DND-41 (cell line): ENCODE results near the gene LACTB.

Source experiments
- ATAC-seq: fragments of 200-7000 bp; cut with Tn5 transposase; 3 replicates; pipeline ENCODE4 v1.9.1; 2021; ENCODE audit warnings: low read depth; ENCODE audit not compliant: insufficient read depth
- DNase-seq: peaks from one replicate; pipeline ENCODE4 v3.0.0-alpha.2; 2020
- H2AFZ ChIP-seq: 2 replicates; pipeline ENCODE4 v1.6.0; 2012; ENCODE audit warnings: low read depth, low read length
- H3K27ac ChIP-seq: 2 replicates; pipeline ENCODE4 v1.5.1; 2012; ENCODE audit warnings: low read length, inconsistent platforms
- H3K27me3 ChIP-seq: fragments of 200-600 bp; sonication (generic); 2 replicates; pipeline ENCODE4 v1.6.0; 2012; ENCODE audit warnings: low read length, mild to moderate bottlenecking, inconsistent platforms; ENCODE audit not compliant: insufficient read depth, poor library complexity
- H3K36me3 ChIP-seq: 2 replicates; pipeline ENCODE4 v1.5.1; 2012; ENCODE audit warnings: low read length, inconsistent platforms; ENCODE audit not compliant: insufficient read depth
- H3K4me1 ChIP-seq: 2 replicates; pipeline ENCODE4 v1.5.1; 2012; ENCODE audit warnings: mild to moderate bottlenecking, low read length; ENCODE audit not compliant: insufficient read depth
- H3K4me2 ChIP-seq: 2 replicates; pipeline ENCODE4 v1.6.0; 2012; ENCODE audit warnings: mild to moderate bottlenecking, moderate library complexity, low read length, inconsistent platforms; ENCODE audit not compliant: insufficient read depth
- H3K4me3 ChIP-seq, 2 experiments: fragments of 200-600 bp in 1 of 2; shearing (Covaris generic) in 1 of 2; 2 replicates each; pipeline ENCODE4 v1.5.1; 2012 to 2016; ENCODE audit warnings: inconsistent platforms in 2 of 2, low read length in 2 of 2, mild to moderate bottlenecking in 2 of 2, low read depth in 1 of 2, moderate library complexity in 1 of 2
- H3K79me2 ChIP-seq: 2 replicates; pipeline ENCODE4 v1.6.0; 2012; ENCODE audit warnings: low read length, inconsistent platforms; ENCODE audit not compliant: insufficient read depth
- H3K9ac ChIP-seq: 2 replicates; pipeline ENCODE4 v1.6.0; 2012; ENCODE audit warnings: low read depth, mild to moderate bottlenecking, inconsistent platforms, low read length, moderate library complexity
- H3K9me3 ChIP-seq: 2 replicates; pipeline ENCODE4 v1.5.1; 2012; ENCODE audit warnings: low read length, moderate library complexity, mild to moderate bottlenecking, inconsistent platforms; ENCODE audit not compliant: insufficient read depth, severe bottlenecking
- H4K20me1 ChIP-seq: 2 replicates; pipeline ENCODE4 v1.6.0; 2012; ENCODE audit warnings: low read length; ENCODE audit not compliant: insufficient read depth
- EZH2 ChIP-seq: IDR thresholded peaks from 3 replicates; pipeline ENCODE4 v1.6.1; 2012; ENCODE audit warnings: borderline replicate concordance, low read depth, mild to moderate bottlenecking, moderate library complexity, low read length, inconsistent platforms; ENCODE audit not compliant: severe bottlenecking
- TF ChIP-seq, protein P1 (sequence below): IDR thresholded peaks from 2 replicates; pipeline ENCODE4 v1.5.1; 2012; ENCODE audit warnings: borderline replicate concordance, low read length, moderate library complexity, mild to moderate bottlenecking; ENCODE audit not compliant: poor library complexity, severe bottlenecking; ENCODE audit errors: extremely low read depth

The LACTB gene

DNA sequence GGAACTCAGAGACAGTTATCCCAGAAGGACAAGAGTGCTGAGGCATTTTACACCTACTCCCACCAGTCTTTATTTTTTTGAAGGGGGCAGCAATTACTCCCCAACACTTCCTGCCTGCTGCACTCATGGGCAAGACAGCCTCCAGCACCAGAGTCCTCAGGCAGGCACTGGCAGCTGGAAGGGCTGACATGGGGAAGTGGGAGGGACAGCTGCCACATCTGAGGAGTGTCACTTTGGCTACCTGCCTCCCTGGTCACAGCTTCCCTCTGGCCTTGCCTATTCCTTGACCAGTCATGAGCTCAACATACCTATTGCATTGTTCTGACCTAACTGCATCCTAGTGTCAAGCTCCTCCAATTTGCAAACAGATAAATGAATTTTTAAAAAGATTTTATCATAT lies 10.2 kb upstream of the LACTB start:
- H4K20me1 ChIP-seq, result no peaks in the 10 kb centered on the region
- no peak overlapping the region for H2AFZ ChIP-seq
- H3K27ac ChIP-seq, result no peak overlapping the region
- H3K9ac ChIP-seq, result no peak overlapping the region
- no peaks in the 10 kb centered on the region for H3K4me1 ChIP-seq
- DNase-seq, result no peak
- ATAC-seq, result no peak
- H3K9me3 ChIP-seq, result no peaks in the 10 kb centered on the region
- no peak overlapping the region for H3K4me3 ChIP-seq
- no peaks in the 10 kb centered on the region for H3K79me2 ChIP-seq
- TF ChIP-seq, protein P1, sequence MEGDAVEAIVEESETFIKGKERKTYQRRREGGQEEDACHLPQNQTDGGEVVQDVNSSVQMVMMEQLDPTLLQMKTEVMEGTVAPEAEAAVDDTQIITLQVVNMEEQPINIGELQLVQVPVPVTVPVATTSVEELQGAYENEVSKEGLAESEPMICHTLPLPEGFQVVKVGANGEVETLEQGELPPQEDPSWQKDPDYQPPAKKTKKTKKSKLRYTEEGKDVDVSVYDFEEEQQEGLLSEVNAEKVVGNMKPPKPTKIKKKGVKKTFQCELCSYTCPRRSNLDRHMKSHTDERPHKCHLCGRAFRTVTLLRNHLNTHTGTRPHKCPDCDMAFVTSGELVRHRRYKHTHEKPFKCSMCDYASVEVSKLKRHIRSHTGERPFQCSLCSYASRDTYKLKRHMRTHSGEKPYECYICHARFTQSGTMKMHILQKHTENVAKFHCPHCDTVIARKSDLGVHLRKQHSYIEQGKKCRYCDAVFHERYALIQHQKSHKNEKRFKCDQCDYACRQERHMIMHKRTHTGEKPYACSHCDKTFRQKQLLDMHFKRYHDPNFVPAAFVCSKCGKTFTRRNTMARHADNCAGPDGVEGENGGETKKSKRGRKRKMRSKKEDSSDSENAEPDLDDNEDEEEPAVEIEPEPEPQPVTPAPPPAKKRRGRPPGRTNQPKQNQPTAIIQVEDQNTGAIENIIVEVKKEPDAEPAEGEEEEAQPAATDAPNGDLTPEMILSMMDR, result no peak
- no peak for TF ChIP-seq EZH2
- no peaks in the 10 kb centered on the region for H3K27me3 ChIP-seq
- H3K4me2 ChIP-seq, result no peak overlapping the region
- no peaks in the 10 kb centered on the region for H3K36me3 ChIP-seq

DNA sequence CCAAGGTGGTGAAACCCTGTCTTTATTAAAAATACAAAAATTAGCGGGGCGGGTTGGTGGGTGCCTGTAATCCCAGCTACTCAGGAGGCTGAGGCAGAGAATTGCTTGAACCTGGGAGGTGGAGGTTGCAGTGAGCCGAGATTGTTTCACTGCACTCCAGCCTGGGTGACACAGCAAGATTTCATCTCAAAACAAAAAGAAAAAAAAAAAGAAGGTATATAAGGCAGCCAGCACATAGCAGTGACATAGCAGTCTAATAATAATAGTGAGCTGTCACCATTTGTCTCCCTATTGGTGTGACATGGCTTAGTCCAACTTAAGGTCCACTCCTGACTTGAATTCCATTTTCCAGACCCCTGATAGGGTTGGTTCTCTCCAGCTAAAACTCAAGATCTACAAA lies 8.8 kb upstream of the LACTB start:
- H3K4me3 ChIP-seq, result no peak overlapping the region
- H3K4me2 ChIP-seq, result no peak overlapping the region
- H3K4me1 ChIP-seq, result no peaks in the 10 kb centered on the region
- ATAC-seq (no peak), DNase-seq (no peak)
- no peaks in the 10 kb centered on the region for H3K79me2 ChIP-seq
- H2AFZ ChIP-seq, result no peak overlapping the region
- no peaks in the 10 kb centered on the region for H4K20me1 ChIP-seq
- H3K9me3 ChIP-seq, result no peaks in the 10 kb centered on the region
- H3K27me3 ChIP-seq, result no peaks in the 10 kb centered on the region
- H3K9ac ChIP-seq, result no peak overlapping the region
- TF ChIP-seq, protein P1, result no peak
- TF ChIP-seq EZH2, result no peak
- no peak overlapping the region for H3K27ac ChIP-seq
- no peaks in the 10 kb centered on the region for H3K36me3 ChIP-seq

DNA sequence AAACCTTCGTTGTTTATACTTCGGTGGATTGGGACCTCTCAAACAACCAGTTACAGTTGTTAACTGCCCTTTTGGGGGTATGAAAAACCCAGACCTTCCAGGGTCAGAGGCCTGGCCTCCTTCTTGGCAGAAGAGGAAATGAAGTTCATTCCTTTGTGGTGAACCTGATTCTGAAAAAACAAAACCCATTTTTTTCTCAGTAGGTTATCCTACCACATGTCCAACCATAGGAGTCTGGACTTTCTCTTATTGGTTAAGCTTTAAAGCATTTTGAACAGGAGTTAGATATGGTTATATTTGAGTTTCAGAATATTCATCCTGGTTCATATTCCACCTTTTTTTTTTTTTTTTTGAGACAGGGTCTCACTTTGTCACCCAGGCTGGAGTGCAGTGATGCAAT lies 7.2 kb upstream of the LACTB start:
- Histone ChIP-seq H4K20me1 (no peaks in the 10 kb centered on the region), H3K27ac (no peak overlapping the region), H3K4me2 (no peak overlapping the region), H3K4me1 (no peaks in the 10 kb centered on the region), H3K36me3 (no peaks in the 10 kb centered on the region), H3K9ac (no peak overlapping the region), H3K79me2 (no peaks in the 10 kb centered on the region), H2AFZ (no peak overlapping the region), H3K4me3 (no peak overlapping the region), H3K27me3 (no peaks in the 10 kb centered on the region), H3K9me3 (peaks cover under 1% of the 10 kb centered on the region)
- DNase-seq, result no peak
- no peak for ATAC-seq
- TF ChIP-seq EZH2, result no peak
- TF ChIP-seq, protein P1, result no peak

DNA sequence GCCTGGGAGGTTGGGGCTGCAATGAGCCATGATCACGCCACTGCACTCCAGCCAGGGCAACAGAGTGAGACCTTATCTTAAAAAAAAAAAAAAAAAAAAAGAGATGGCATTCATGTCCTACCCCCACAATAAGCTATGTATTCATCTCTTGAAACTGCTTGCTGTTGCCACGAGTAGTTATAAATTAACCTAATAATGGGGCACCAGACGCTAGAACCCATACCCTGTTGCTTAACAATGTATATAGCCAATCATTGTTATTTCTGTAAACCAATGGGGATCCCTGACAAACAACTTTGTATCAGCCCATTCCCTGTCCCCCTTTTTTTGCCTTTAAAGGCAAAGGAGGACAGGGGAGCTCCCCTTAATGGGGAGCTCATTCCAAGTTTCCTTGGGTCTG lies 2.8 kb upstream of the LACTB start:
- no peaks in the 10 kb centered on the region for H4K20me1 ChIP-seq
- H3K27ac ChIP-seq, result no peak overlapping the region
- DNase-seq (no peak), ATAC-seq (no peak)
- H3K4me3 ChIP-seq, result no peak overlapping the region
- no peak overlapping the region for H3K9ac ChIP-seq
- no peaks in the 10 kb centered on the region for H3K79me2 ChIP-seq
- H3K9me3 ChIP-seq, result peaks cover 6% of the 10 kb centered on the region
- no peak overlapping the region for H3K4me2 ChIP-seq
- H2AFZ ChIP-seq, result no peak overlapping the region
- peaks cover 15% of the 10 kb centered on the region for H3K4me1 ChIP-seq
- H3K27me3 ChIP-seq, result no peaks in the 10 kb centered on the region
- H3K36me3 ChIP-seq, result no peaks in the 10 kb centered on the region
- TF ChIP-seq, protein P1, result no peak
- no peak for TF ChIP-seq EZH2
